ENCODE results near the gene VSIG10.

GRCh38 chr12:118035190-118036041 lies 68.4 kb downstream of the VSIG10 start:
- no peak for TF ChIP-seq CTCF (IDR thresholded peaks at IDR 0.05 in 4 of 5, conservative IDR thresholded peaks at IDR 0.05 in 1 of 5)
- TF ChIP-seq POLR2A (IDR thresholded peaks at IDR 0.05): no peak

Measured in gastrocnemius medialis (tissue), 4 donors.